Activated CD8-positive, alpha-beta memory T cell treated with anti-CD3 and anti-CD28 coated beads, Interleukin-2, amount 10 ng/mL, durations not matched to agents 7 days and 5 days (primary cell): ENCODE measurements around the gene CIDEC. TPM values are rescaled to one million over a fixed set of nuclear protein-coding genes. Genes with fewer than 3 reads are reported as not detected.
"Not testable (repeated sequence)": the region's sequence is repeated elsewhere in the genome, so short reads cannot be mapped to it uniquely, and the experiment has no call there.

Source experiments
- ATAC-seq: fragments of 150-1000 bp; cut with Tn5 transposase; one replicate; pipeline ENCODE4 v1.10.0; 2021; ENCODE audit warnings: moderate library complexity
- CTCF ChIA-PET: fragments of 350-600 bp; sonication (Branson Sonifier 250); formaldehyde crosslinking; loops from one replicate; lab custom pipeline; 2021; ENCODE audit warnings: antibody characterized with exemption; lab: Charles Lee
- DNase-seq: peaks from one replicate; pipeline ENCODE4 v3.0.0-alpha.2; 2020
- H3K27ac Mint-ChIP-seq: one replicate; pipeline ENCODE4 v1.8.0; 2021; ENCODE audit warnings: mild to moderate bottlenecking, mixed read lengths
- H3K27me3 Mint-ChIP-seq: one replicate; pipeline ENCODE4 v1.8.0; 2021; ENCODE audit warnings: mixed read lengths
- H3K36me3 Mint-ChIP-seq: one replicate; pipeline ENCODE4 v1.8.0; 2021; ENCODE audit warnings: mild to moderate bottlenecking, mixed read lengths
- H3K4me1 Mint-ChIP-seq: one replicate; pipeline ENCODE4 v1.8.0; 2021; ENCODE audit warnings: mixed read lengths
- H3K4me3 Mint-ChIP-seq: one replicate; pipeline ENCODE4 v1.8.0; 2021; ENCODE audit warnings: mild to moderate bottlenecking, moderate library complexity, mixed read lengths
- H3K9me3 Mint-ChIP-seq: one replicate; pipeline ENCODE4 v1.8.0; 2022; ENCODE audit warnings: low read depth, mixed read lengths
- total RNA-seq, 2 experiments: library from RNA; stranded (reverse); gene quantifications; one replicate each; pipeline ENCODE4 v1.2.3, GENCODE V29; 2021

The CIDEC gene
- total RNA-seq, 2 experiments from 2014 or later: not detected

GRCh38 chr3:9897408-9898372 lies 17.6 kb upstream of the CIDEC start:
- H3K4me1 Mint-ChIP-seq: peaks cover 35% of the 10 kb centered on the region
- H3K27ac Mint-ChIP-seq: peak overlapping the region; percentile 4
- H3K27me3 Mint-ChIP-seq: no peaks in the 10 kb centered on the region
- no peaks in the 10 kb centered on the region for H3K9me3 Mint-ChIP-seq
- no peak overlapping the region for H3K4me3 Mint-ChIP-seq
- CTCF ChIA-PET: interaction anchor here (1.2 kb wide), 1 partner anchor 14 kb away, joined by 3 read pairs; no protein-coding TSS in a partner anchor
- DNase-seq: no peak
- peaks cover 22% of the 10 kb centered on the region for H3K36me3 Mint-ChIP-seq
- ATAC-seq: no peak

- not testable (repeated sequence) for H3K4me3 Mint-ChIP-seq, H3K27me3 Mint-ChIP-seq, H3K27ac Mint-ChIP-seq, DNase-seq, H3K9me3 Mint-ChIP-seq, ATAC-seq
- peaks cover 32% of the 10 kb centered on the region for H3K4me1 Mint-ChIP-seq
- CTCF ChIA-PET: interaction anchor here (1.2 kb wide), 1 partner anchor 15 kb away, joined by 3 read pairs; no protein-coding TSS in a partner anchor
- peaks cover 28% of the 10 kb centered on the region for H3K36me3 Mint-ChIP-seq
These were observed 16.8 kb upstream of the CIDEC start for GRCh38 chr3:9896755-9897407.

- H3K27me3 Mint-ChIP-seq, H3K4me3 Mint-ChIP-seq, H3K27ac Mint-ChIP-seq, ATAC-seq, CTCF ChIA-PET, DNase-seq, H3K9me3 Mint-ChIP-seq: not testable (repeated sequence)
- Mint-ChIP-seq H3K36me3 (peaks cover 30% of the 10 kb centered on the region), H3K4me1 (peaks cover 32% of the 10 kb centered on the region)
These were observed 15.7 kb upstream of the CIDEC start for GRCh38 chr3:9895715-9896114.

- ATAC-seq: no peak
- H3K4me3 Mint-ChIP-seq: no peak overlapping the region
These were observed 13.7 kb upstream of the CIDEC start for GRCh38 chr3:9893739-9894138.

GRCh38 chr3:9891072-9891622 lies 11.1 kb upstream of the CIDEC start:
- ATAC-seq (no peak), DNase-seq (no peak)
- CTCF ChIA-PET: interaction anchor here (0.8 to 2.9 kb wide), 10 partner anchors 11 to 395 kb away, joined by 3 to 22 read pairs (median 4); partner anchors contain the start of gene CRELD1
- Mint-ChIP-seq H3K4me3 (peak overlapping the region; percentile 97), H3K27me3 (no peaks in the 10 kb centered on the region), H3K27ac (peak overlapping the region; percentile 97), H3K4me1 (peaks cover 38% of the 10 kb centered on the region), H3K36me3 (peaks cover 30% of the 10 kb centered on the region), H3K9me3 (no peaks in the 10 kb centered on the region)

More at GRCh38 chr3:9893739-9894138, 13.7 kb upstream of the CIDEC start:
- CTCF ChIA-PET: interaction anchor here (0.6 to 1.7 kb wide), 4 partner anchors 9 to 50 kb away, joined by 3 to 5 read pairs (median 3); partner anchors contain the start of genes IL17RE and RPUSD3
- peaks cover 38% of the 10 kb centered on the region for H3K4me1 Mint-ChIP-seq
- DNase-seq: no peak
- H3K27me3 Mint-ChIP-seq: no peaks in the 10 kb centered on the region
- peaks cover 30% of the 10 kb centered on the region for H3K36me3 Mint-ChIP-seq
- no peak overlapping the region for H3K27ac Mint-ChIP-seq
- no peaks in the 10 kb centered on the region for H3K9me3 Mint-ChIP-seq

GRCh38 chr3:9890249-9891071 lies 10.4 kb upstream of the CIDEC start, which contains the start of gene JAGN1:
TSS of gene JAGN1 (plus strand) at chr3:9890610. CDS start at chr3:9890723, 113 bp downstream.
- Mint-ChIP-seq H3K9me3 (no peaks in the 10 kb centered on the region), H3K4me1 (peaks cover 38% of the 10 kb centered on the region), H3K27ac (peak within 1 kb of the TSS; percentile 97)

GRCh38 chr3:9889405-9889804 lies 9.4 kb upstream of the CIDEC start:
- Mint-ChIP-seq H3K36me3 (peaks cover 24% of the 10 kb centered on the region), H3K4me1 (peaks cover 32% of the 10 kb centered on the region), H3K27me3 (no peaks in the 10 kb centered on the region), H3K4me3 (no peak overlapping the region), H3K27ac (no peak overlapping the region), H3K9me3 (no peaks in the 10 kb centered on the region)
- DNase-seq (no peak), ATAC-seq (no peak)
- CTCF ChIA-PET: interaction anchor here (0.8 to 2.9 kb wide), 2 partner anchors 11 to 43 kb away, joined by 3 to 22 read pairs; partner anchors contain the start of gene CRELD1

More at GRCh38 chr3:9890249-9891071, 10.4 kb upstream of the CIDEC start, which contains the start of gene JAGN1:
- Mint-ChIP-seq H3K4me3 (peak within 1 kb of the TSS; percentile 97), H3K27me3 (no peaks in the 10 kb centered on the region), H3K36me3 (peaks cover 29% of the 10 kb centered on the region)
- CTCF ChIA-PET: interaction anchor here (0.6 to 2.9 kb wide), 12 partner anchors 10 to 396 kb away, joined by 3 to 22 read pairs (median 3); partner anchors contain the start of genes CRELD1 and PRRT3
- peak; percentile 92 for ATAC-seq
- peak; percentile 94 for DNase-seq

GRCh38 chr3:9888540-9888939 lies 8.5 kb upstream of the CIDEC start:
- Mint-ChIP-seq H3K27ac (no peak overlapping the region), H3K4me1 (peaks cover 24% of the 10 kb centered on the region), H3K27me3 (no peaks in the 10 kb centered on the region), H3K9me3 (no peaks in the 10 kb centered on the region), H3K4me3 (no peak overlapping the region), H3K36me3 (peaks cover 17% of the 10 kb centered on the region)
- no peak for ATAC-seq
- CTCF ChIA-PET: no interaction called here
- no peak for DNase-seq

- no peak overlapping the region for H3K4me3 Mint-ChIP-seq
- no peak overlapping the region for H3K27ac Mint-ChIP-seq
- peaks cover 6% of the 10 kb centered on the region for H3K36me3 Mint-ChIP-seq
- CTCF ChIA-PET: no interaction called here
- no peaks in the 10 kb centered on the region for H3K27me3 Mint-ChIP-seq
- no peak for ATAC-seq
- DNase-seq: no peak
- H3K9me3 Mint-ChIP-seq: no peaks in the 10 kb centered on the region
- peaks cover 15% of the 10 kb centered on the region for H3K4me1 Mint-ChIP-seq
These were observed 7.4 kb upstream of the CIDEC start for GRCh38 chr3:9887480-9887879.

GRCh38 chr3:9886328-9886727 lies 6.3 kb upstream of the CIDEC start:
- CTCF ChIA-PET: no interaction called here
- Mint-ChIP-seq H3K27ac (no peak overlapping the region), H3K36me3 (no peaks in the 10 kb centered on the region), H3K4me3 (no peak overlapping the region), H3K27me3 (no peaks in the 10 kb centered on the region), H3K9me3 (no peaks in the 10 kb centered on the region), H3K4me1 (peaks cover 8% of the 10 kb centered on the region)
- ATAC-seq (no peak), DNase-seq (no peak)

- ATAC-seq (no peak), DNase-seq (no peak)
- H3K9me3 Mint-ChIP-seq: no peaks in the 10 kb centered on the region
- CTCF ChIA-PET: interaction anchor here (1.5 kb wide), 1 partner anchor 78 kb away, joined by 3 read pairs; no protein-coding TSS in a partner anchor
- H3K4me1 Mint-ChIP-seq: no peaks in the 10 kb centered on the region
- no peak overlapping the region for H3K4me3 Mint-ChIP-seq
- H3K27me3 Mint-ChIP-seq: no peaks in the 10 kb centered on the region
- no peak overlapping the region for H3K27ac Mint-ChIP-seq
- H3K36me3 Mint-ChIP-seq: no peaks in the 10 kb centered on the region
These were observed 4.6 kb upstream of the CIDEC start for GRCh38 chr3:9884555-9885165.
